Tongue (tissue), 2 donors: ENCODE measurements around the gene YBEY. TPM values are rescaled to one million over a fixed set of nuclear protein-coding genes. Genes with fewer than 3 reads are reported as not detected.

Source experiments
- DNase-seq: peaks from one replicate; pipeline ENCODE4 v3.0.0-alpha.2; 2015
- total RNA-seq: library from RNA; depleted of rRNA; stranded (reverse); fragments of >200 nt; gene quantifications from one replicate; pipeline ENCODE4 v1.2.3, GENCODE V29; 2014

The YBEY gene
- total RNA-seq, 1 donor from 2014 or later, result 10.9 TPM

GRCh38 chr21:46264690-46265144, 21.4 kb upstream of the YBEY start:
- DNase-seq, result no peak

DNA sequence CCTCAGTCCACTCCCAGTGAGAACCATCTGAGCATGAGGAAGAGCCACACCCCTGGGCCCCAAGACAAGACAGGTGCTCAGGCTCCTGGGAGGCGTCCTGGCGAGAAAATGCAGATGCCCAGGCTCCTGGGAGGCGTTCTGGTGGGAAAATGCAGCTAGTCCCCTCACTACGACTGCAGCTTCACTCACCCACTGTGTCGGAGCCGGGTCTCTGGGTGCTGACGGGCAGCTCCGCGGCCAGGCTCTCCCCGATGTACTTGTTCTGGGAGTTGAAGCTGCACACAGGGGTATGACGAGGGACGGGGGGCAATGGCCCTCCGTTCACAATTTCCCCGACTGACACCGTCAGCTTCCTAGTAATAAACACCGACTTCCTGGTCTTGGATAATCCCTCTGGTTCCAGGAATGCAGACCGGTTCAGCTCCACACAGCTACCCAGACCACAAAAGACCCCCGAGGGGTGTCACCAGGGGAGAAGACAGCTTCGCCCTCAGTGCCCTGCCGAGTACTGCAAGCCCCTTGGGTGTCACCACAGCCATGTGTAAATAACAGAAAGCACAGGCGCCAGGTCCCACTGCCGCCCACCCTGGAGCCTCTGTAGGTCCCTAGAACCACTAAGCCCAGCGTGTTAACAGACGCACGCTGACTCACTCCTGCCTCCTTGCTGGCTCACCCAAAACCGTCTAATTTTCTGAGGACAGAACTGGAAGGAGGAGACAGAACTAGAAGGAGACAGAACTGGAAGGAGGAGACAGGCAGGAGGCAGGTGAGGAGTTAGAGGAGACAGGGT, 20.2 kb upstream of the YBEY start:
- DNase-seq, result no peak

DNA sequence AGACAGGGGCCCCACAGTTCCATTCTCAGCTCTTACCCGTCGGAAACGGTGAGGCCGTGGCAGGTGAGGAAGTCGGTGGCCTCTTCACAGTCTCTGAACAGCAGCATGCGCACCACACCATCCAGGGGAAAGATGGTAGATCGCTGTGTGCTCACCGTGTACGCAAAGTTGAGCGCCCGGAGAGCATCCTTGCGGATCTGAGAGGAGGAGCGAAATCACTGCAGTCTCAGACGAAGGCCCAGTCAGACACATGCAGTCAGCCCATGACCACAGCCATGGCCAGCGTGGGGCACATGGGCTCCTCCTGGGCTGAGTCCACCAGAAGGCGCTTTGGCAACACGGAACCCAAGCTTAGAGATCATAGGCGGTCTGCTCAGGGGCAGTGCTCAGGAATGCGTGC, 19.2 kb upstream of the YBEY start:
- no peak for DNase-seq

GRCh38 chr21:46268371-46268770, 17.8 kb upstream of the YBEY start:
- no peak for DNase-seq

- DNase-seq, result no peak
Measured at GRCh38 chr21:46269466-46269865, 16.7 kb upstream of the YBEY start.

DNA sequence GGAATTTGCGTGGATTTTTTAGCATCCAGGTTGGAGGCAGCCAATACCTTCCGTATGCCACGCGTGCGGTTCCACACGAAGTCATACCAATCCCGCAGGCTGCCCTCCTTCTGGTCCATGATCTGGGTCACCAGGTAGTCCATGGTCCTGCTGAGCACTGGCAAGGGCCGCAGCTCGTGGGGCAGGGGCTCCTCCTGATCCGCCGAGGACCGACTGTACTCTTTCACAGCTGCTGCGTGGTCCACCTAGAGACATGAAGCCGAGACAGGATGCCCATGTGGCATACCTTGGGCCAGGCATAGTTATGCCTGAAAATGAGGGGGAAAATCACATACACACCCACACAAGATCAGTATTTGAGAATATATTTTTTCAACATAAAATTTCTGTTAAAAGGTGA, 12.8 kb upstream of the YBEY start:
- DNase-seq, result no peak

GRCh38 chr21:46274797-46275390, 11.2 kb upstream of the YBEY start:
- DNase-seq, result no peak

DNA sequence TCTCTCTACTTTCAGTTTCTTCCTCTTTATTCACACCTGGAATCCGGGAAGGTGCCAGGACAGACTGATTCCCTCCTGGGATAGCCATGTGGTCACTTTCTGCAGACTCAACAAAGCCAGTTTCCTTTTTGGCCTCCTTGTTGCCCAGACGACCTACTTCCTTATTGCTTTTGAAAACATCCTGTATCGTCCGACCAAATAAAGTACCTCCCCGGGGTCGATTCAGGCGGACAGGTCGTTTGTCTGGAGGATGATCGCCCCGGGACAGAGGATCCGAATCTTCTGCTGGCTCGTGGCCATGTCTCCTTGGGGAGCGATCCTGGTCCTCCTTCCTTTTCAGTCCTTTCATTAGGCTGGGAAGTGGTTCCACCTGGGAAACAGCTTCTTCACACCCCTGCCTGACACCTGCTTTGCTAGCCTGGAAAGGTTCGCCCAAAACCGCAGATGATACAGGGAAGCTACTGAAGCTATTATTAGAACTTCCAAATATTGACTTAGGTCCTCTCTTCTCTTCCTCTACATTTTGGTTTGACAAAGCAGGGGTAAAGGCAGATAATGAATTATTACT, 2.0 kb upstream of the YBEY start:
- no peak for DNase-seq

GRCh38 chr21:46284733-46285132, 1.4 kb upstream of the YBEY start:
- no peak for DNase-seq

- DNase-seq, result no peak
Measured at GRCh38 chr21:46285206-46285661, 908 bp upstream of the YBEY start, which contains the start of gene MCM3AP. MCM3AP (minus strand) TSS chr21:46285611; CDS start chr21:46285286, 325 bp downstream.

DNA sequence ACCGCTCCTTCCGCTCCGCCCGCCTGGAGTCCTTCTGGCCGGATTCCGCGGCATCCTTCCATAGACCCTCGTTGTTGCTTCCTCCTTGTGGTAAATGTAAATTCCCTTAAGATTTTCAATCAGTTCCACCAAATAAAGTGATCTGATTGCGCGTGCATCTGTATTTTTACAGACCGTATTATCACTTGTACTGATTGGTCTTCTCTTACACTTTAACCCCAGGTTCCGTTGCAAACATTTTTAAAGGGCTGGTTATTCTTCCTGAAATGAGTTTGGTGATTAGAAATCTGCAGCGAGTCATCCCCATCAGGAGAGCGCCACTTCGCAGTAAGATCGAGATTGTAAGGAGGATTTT, 483 bp downstream of the YBEY start:
- DNase-seq, result no peak

- no peak for DNase-seq
Measured at GRCh38 chr21:46287541-46287940, 1.4 kb downstream of the YBEY start.

GRCh38 chr21:46289655-46290179, 3.6 kb downstream of the YBEY start:
- no peak for DNase-seq

DNA sequence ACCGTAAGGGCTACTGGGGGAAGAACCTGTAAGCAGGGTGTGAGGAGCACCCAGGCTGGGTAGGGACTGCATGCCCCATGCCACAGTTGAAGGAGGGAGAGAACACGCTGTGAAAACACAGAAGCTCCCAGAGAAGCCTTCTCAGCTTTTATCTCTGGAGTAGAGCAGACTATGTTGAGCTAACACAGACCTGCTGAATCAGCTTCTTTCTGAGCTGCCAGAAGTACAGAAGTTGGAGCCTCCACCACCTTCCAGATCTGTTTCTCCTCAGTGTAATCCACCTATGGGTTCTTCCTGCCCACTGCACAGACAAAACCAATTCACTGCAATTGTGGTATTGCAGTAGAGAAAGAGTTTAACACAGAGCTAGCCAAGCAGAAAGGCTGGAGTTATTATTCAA, 5.4 kb downstream of the YBEY start:
- no peak for DNase-seq

GRCh38 chr21:46294647-46295176, 8.6 kb downstream of the YBEY start:
- no peak for DNase-seq

DNA sequence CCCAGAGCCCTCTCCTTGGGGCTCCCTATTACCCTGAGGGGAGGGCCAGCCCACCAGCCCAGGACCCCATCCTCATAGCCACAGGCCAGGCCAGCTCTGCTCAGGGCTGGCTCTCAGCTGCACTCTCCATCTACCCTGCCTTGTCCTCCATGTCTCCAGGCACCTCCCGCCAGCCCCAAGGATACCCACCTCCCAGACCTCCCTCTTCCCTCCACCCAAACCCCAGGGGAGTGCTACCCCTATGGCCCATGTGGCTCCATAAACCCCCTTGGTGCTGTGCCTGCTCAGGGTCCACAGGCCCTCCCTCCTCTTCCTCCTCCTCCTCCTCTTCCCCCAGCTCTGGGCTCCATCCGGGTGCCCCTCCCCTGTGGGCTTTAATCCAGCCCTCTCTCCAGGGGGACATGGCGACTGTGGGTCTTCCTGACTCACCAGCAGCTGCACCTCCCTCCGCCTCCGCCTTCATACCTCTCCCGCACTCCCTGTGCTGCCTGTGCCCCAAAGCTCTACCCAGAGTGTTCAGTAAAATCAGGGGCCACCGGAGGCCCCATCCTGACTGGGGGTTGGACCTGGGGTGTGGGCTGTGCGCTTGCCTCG, 9.1 kb downstream of the YBEY start:
- DNase-seq, result peak; percentile 16

DNA sequence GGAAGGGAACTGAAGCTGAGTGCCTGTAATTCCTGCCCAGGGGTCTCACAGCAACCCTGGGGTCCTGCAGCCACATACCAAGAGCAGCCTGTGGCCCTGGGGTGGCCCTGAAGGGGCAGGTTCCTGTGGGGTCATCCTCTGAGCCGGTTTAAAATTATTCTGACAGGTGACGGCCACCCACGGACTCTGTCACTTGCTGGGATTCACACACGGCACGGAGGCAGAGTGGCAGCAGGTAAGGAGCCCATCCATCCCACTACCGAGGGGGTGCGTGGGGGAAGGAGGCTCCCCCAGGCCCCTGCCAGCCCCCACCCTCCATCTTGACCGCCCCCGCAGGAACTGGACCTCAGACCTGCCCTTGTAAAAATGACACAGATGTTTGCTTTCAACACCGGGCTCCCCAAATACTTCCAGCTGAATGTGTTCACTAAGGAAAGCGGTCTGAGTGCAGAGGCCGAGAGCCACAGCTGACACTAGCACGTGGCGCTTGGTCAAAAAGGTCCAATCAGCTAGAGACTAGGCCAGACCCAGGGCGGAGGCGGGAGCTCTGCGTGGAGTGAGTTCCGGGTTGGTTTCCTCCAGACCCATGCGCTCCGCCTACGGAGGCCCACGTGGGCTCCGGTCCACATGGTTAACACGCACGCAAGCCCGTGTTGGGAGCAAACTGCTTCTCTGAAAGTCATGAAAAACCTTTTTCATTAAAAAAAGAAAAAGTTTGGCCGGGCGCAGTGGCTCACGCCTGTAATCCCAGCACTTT, 10.0 kb downstream of the YBEY start:
- peak; percentile 92 for DNase-seq

- DNase-seq, result peak; percentile 53
Measured at GRCh38 chr21:46297338-46298271, 11.5 kb downstream of the YBEY start.

- DNase-seq, result no peak
Measured at GRCh38 chr21:46299167-46299566, 13.0 kb downstream of the YBEY start.

DNA sequence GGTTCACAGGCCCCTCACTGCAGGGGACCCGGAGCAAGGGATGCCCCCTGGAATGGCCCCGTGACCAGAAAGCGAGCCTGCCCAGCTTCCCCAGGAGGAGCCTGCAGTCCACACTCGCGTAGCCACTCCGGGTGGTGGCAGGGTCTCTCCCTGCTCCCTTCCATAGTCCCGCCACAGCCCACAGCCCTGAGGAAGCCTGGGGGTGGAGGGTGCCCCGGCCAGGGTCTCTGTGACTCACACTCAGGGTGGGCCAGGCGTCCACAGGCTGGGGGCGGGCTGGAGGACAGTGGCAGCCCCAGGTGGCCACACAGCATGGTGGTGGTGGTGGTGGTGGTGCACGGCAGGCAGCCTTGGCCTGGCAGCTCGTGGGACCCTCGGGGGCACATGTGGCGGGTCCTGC, 15.6 kb downstream of the YBEY start:
- DNase-seq, result no peak

- DNase-seq, result no peak
Measured at GRCh38 chr21:46304437-46304836, 18.3 kb downstream of the YBEY start.
